Fibroblast of skin of right biceps (primary cell): Measurements from ENCODE around the gene NOTCH2.

Source experiments
- DNase-seq: peaks from one replicate; pipeline ENCODE4 v3.0.0-alpha.2; 2013

Gene NOTCH2

GRCh38 chr1:119869995-119870394 lies 199.5 kb downstream of the NOTCH2 start:
- DNase-seq = no peak

GRCh38 chr1:119868176-119868575 lies 201.3 kb downstream of the NOTCH2 start:
- DNase-seq = no peak

- DNase-seq = no peak
These were observed 203.0 kb downstream of the NOTCH2 start for GRCh38 chr1:119866451-119866850.

GRCh38 chr1:119865627-119866026 lies 203.8 kb downstream of the NOTCH2 start:
- DNase-seq = peak; percentile 58

DNA sequence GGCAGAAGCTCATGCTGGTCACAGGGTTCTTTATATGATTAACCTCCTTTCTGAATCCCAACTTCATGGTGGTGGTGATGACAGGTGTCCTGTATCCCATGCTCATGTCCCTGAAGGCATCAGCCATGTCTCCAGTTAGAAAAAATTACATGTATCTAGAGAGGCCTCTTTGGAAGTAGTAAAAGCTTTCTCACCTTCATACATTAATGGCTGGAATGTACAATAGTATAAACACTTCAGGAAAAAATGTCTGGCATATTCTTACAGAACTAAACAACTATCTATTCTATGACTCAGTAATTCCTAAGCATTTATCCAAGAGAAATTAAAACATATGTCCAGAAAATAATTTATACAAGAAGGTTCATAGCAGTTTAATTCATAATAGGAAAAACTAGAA lies 207.2 kb downstream of the NOTCH2 start:
- peak; percentile 25 for DNase-seq
